GM19035 (cell line): ENCODE data around the gene SFXN2.
A peak's percentile ranks its signal among the peaks of the same experiment; 100 is the strongest.
"Not testable (repeated sequence)": the region's sequence is repeated elsewhere in the genome, so short reads cannot be mapped to it uniquely, and the experiment has no call there.

Experiments used
- ATAC-seq: cut with Tn5 transposase; IDR thresholded peaks from one replicate; pipeline ENCODE4 v1.9.1; 2021; ENCODE audit not compliant: unreplicated experiment

The SFXN2 gene

DNA sequence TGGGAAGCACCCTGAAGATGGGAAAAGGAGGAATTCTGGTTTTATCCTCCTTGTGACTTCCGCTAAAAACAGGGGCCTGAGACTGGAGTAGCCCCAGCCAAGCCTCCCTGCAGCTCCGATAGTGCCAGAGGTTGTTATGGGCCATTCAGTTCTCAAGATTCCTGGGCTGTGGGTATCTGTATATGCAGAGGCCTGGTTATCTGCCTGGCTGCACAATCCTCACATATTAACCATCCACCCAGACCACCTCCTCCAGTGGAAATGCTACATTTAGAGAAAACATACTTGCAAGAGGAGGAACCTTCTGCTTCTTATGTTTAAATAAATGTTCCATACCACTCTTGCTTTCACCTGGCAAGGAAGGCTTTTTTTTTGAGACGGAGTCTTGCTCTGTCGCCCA, 34.8 kb upstream of the SFXN2 start:
- ATAC-seq = no peak

DNA sequence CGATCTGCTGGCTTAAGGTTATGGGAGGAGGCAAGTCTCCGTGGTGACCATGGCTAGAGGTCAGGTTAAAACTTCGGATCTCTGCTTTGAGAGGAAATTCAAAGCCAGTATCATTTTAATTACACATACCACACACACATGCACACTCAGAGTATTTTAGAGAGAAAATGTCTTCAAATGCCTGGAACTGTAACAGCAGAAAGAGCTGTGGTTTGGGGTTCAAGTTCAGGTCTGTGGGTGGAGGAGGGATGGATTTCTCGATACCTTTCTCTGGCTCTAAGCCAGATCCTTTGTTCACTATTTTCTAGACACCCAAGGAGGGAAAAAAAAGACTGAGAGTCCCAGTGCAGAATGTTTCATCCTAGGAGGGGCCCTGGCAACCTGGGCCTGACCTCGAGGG, 32.7 kb upstream of the SFXN2 start:
- no peak for ATAC-seq

DNA sequence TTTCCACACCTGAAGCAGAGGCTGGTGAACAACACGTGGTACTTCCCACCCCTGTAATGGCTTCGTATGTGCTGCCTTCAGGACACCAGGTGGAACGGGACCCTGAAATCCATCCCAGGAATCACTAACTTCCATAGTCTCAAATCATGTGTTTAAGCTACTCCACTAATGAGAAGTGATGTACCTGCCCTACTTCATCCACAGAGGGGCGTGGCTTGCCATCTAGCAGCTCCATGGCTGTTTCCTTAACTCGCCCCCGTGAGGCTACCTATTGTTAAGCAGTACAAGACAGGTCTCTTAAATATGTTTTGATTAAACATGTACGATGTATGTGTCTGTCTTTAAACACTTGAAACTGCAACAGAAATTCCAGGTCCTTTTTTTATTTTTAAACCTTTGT, 32.0 kb upstream of the SFXN2 start:
- no peak for ATAC-seq

DNA sequence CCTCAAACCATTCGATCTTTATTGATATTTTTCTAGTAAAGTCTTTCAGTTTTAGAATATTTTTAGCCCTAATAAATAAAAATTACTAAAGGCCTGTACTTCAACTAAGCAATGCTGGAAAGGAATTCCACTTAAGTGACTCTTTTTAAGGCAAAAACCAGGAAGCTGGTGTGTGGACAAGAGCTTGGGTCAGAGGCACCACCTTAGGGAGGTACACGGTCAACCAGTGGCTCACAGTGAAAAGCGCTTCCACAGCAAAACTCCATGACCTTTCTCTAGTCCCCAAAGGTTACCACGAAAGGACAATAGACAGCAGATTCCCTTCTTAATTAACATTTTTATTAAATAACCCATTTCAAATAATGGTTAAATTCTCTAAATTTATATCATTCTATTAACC, 31.5 kb upstream of the SFXN2 start:
- ATAC-seq = no peak

DNA sequence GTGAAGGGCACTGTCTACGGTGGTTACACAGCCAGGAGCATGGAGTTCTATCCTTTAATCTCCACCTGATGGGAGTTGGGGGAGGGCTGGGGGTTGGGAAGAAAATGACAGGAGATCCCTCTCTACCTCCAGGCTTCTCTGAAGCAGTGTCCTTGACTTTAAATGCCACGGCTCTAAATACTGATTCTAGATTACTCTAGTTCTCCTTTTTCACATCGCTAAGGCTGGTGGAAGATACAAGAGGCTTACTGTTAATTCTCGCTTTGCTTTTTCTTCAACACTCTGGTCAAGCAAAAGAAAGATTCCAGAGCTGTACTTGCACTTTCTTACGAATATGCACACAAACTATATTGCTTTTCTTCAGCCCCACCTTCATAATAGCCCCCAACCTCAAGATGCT, 30.7 kb upstream of the SFXN2 start:
- no peak for ATAC-seq

DNA sequence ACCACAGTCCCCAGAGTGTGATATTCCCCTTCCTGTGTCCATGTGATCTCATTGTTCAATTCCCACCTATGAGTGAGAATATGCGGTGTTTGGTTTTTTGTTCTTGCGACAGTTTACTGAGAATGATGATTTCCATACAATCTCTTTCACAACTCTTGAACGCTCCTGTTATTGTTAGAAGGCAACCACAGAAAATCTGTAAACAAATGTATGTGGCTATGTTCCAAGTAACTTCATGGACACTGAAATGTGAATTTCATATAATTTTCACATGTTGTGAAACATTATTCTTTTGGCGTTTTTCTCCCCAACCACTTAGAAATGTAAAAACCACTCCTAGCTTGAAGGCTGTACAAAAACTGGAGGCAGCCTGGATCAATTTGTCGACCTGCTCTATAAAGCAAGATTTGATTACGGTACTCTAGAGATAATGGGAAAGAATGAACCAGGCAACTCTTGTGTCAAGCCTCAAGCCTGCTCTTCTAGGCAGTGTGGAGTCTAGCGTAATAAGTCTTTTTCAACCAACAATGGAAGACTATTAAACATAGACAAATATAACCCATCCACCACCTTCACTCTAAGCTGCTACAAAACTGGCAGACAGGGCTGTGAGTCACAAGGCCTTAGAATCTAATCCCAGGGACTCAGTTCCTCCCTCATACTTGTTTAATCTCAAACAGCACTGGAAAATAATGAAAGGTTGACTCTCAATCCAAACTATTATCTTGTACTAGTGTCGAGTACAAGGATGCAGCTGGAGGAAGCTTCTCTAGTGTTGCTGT, 23.0 kb upstream of the SFXN2 start:
- no peak for ATAC-seq

DNA sequence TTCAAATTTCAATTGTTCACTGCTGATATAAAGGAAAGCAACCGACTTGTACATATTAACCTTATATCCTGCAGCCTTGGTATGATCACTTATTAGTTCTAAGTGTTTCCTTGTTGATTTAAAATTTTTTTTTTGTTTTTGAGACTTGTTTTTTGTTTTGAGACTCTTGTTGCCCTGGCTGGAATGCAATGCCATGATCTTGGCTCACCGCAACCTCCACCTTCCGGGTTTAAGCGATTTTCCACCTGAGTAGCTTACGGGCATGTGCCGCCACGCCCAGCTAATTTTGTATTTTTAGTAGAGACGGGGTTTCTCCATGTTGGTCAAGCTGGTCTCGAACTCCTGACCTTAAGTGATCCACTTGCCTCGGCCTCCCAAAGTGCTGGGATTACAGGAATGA, 19.0 kb upstream of the SFXN2 start:
- ATAC-seq = not testable (repeated sequence)

DNA sequence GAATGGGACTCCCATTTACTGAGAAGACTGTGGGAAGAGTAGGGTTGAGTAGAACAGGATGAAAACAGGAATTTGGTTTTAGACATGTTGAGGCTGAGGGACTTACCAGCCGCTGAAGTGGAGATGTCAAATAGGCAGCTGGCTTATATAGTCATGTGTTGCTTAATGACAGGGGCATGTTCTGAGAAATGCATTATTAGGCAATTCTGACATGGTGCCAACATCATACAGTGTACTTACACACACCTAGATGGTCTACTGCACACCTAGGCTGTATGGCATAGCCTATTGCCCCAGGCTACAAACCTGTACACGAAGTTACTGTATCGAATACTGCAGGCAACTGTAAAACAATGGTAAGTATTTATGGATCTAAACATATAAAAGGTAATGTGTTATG, 17.7 kb upstream of the SFXN2 start:
- no peak for ATAC-seq

DNA sequence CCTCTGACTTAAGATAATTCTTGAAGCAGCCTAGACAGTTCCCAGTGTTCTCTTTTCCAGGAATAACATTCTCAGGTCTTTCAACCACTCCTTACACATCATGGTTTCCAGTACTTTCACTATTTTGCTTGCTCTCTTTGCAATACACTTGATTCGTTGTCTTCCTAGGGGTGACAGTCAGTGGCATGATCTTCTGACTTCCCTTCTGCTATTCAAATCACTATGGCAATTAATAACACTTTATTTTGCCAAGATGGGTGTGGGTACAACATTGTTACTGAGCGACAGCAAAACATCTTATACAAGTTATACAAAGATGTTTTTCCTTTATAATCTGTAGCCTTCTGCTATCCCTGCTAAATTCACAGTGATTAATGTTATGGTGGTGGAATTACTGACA, 15.5 kb upstream of the SFXN2 start:
- ATAC-seq = no peak

DNA sequence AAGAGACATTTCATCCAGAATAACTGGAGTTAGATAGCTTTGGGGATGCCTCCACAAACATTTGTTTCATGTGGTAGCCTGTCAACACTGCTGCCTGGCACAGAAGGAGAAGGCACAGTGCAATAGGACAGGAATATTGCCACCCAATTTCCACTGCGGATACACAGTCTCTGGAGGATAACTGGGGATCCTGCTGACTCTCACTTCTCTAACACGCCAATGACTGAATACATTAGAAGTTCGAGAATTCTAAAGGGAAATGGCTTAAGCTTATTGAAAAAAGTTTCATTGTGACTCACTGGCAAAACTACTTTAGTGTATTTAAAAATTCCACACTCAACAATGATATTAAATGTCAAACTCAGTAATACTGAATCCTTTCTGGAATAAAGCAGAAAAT, 13.2 kb upstream of the SFXN2 start:
- no peak for ATAC-seq

DNA sequence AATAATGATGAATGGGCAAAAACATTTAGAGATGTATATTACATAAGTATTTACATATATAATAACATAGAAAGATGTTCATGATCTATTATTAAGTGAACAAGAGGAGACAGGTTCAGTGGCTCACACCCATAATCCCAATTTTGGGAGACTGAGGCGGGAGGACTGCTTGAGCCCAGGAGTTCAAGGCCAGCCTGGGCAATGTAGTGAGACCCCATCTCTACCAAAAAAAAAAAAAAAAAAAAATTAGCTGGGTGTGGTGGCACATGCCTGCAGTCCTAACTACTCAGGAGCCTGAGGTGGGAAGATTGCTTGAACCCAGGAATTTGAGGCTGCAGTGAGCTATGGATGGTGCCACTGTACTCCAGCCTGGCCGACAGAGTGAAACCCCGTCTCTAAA, 12.6 kb upstream of the SFXN2 start:
- ATAC-seq = no peak

DNA sequence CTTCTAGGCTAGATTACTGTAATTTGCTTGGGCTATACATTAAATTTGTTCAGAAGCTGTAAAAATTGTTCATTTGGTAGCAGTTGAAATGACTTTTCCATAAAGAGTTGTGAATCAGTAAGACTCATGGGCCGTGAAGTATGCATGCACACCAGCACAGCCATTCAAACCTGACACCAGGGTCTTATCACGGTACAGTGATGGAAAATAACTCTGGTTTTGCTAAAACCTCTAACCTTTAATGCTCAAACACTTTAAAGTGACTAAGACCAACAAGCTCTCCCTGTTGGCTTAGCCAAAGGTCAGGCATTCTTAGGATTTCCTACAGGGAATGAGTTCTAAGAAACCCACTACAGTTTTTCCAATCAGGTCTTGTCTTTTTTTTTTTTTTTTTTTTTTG, 11.7 kb upstream of the SFXN2 start:
- no peak for ATAC-seq

DNA sequence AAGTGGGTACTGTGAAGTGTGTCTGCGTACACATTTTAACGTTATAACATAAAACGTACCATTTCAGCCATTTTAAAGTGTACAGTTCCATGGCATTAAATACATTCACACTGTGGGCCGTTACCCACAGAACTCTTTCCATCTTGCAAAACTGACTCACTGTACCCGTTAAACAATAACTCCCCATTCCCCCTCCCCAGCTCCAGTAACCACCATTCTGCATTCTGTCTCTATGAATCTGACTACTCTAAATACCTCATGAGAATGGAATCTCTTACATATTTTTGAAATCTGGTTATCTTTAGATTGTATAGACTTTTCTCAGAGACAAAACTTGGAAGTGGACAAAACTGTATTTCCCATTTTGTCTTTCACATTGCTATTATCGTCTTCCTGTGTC, 9.5 kb upstream of the SFXN2 start:
- no peak for ATAC-seq

DNA sequence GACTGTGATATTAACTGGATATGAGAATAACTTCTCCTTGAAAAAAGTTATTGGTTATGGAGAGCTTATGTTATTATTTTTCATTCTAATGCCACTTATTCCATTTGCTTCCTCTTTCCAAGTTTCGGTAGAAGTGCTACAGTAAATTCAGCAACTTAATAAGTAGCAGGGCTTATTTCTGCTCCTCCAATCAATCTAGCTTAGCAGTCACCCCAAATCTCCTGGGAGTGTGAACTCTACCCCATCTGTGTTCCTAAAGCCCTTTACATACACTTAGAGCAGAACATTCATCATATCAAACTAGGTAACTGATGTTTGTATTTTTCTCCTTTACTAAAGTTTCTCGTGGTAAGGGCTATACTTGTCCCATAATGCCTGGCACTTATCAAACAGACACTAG, 8.9 kb upstream of the SFXN2 start:
- ATAC-seq = no peak

DNA sequence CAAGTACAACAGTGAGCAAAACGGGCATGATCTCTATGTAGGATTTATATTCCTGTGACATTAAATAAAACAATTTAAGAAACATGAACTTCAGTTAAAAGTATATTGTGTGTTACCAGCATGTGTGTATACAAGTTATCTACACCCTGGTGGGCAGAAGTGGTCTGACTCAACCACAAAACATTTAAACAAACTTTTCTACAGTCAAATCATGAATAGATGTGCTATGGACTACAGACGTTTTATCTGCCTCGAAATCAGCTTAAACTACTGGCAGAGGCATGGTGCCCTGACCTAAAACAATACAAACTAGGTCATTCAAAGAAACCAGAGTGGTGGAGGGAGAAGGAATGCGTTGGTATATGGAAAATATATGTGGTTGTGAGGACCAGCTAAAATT, 3.8 kb upstream of the SFXN2 start:
- ATAC-seq = no peak

DNA sequence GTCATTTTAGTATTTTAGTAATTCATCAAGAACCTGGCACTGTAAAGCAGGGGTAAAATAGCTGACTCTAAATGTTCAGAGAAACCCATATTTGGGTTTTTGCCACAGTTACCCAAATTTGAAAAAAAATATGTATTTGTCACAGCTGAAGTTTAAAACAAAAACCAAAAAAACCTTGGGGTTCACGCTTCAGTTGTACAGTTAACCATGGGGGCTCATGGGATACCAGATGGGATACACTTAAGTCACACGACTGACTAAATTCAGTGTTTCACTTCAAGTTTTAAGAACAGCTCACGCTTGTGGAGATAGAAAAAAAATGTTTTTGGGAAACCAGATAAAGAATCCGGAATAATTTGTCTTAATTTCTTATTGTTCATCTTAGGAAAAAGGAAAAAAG, 2.3 kb upstream of the SFXN2 start:
- ATAC-seq = no peak

DNA sequence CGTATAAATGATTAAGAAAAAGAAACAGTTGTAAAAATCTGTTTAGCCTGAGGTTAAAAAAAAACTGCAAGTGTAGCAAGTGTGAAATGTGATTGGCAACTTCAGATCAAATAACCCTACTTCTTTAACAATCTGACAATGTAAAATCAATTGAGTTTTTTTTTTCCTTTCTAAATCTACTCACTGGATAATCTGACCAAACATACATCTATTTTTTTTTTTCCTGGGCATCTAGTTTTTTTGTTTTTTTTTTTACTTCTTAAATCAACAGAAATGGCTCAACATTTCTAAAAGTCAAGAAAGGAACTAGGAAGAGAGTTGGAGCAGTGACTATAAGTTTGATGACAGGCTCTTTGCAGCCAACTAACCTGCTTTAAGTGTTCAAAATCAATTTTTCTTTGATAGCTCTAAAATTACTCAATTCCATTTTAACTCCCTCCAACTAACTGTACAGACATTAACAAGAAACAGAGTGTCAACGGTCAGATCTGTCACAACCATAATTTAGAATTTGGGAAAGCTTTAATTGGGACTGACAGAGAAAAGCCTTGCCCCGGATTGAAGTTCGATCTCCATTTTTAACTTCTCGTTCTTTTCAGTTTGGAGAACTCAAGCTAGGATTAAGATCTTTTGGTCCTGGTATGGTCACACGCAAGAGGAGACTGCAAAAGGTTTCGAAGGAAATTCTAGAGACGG, 1.4 kb upstream of the SFXN2 start:
- no peak for ATAC-seq

DNA sequence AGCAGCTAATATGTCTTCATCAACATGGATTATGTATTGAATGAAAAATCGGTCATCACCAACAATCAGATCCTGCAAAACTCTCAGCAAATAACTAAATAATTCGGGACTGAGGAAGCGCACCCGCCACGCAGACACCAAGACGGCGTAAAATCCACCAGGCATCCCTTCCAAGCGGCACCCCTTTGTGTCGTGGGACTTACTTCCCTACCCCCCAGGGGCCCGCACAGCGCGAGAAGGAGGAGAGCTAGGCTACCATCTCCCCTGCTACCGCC, 960 bp upstream of the SFXN2 start:
- ATAC-seq = peak; percentile 36

DNA sequence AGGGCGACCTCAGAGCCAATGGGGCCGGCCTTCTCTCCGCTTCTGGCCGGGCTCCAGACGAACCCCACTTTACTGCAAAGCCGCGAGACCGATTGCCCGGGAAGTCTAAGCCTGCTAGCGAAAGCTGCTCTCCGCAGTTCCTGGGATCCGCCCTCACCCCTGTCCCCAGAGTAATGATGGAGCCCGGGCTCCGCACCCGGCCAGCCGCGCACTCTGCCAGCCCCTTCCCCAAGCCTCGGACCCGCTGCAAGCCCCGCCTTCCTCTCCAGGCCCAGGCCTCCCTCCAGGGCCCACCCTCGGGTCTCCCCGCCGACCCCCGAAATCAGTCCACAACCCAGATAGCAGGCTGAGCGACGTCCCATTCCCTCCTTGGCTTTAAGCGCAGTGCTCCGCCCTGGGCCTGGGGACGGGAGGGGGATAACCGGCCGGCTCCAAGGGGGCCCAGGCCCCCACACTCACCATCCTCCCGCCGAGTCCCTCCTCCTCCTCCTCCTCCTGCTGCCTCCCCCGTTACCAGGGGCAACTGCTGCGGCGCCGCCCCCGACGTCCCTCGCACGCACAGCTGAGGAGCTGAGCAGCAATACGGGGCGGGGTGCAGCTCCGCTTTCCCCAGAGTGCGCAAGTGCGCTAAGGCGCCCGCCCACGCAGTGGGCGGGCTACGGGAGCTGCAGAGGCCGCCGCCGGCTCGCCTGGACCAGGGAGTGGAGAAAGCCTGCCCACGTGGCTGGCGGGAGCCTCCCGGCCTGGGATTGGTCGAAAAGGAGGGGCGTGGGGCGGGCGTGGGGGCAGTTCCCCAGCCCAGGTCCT, 419 bp upstream of the SFXN2 start, which contains the start of gene ARL3:
Gene ARL3, minus strand, starts transcription at position 584 of the 807 bp plus-strand sequence. Its CDS starts 122 bp downstream, at position 462.
- peak; percentile 74 for ATAC-seq

DNA sequence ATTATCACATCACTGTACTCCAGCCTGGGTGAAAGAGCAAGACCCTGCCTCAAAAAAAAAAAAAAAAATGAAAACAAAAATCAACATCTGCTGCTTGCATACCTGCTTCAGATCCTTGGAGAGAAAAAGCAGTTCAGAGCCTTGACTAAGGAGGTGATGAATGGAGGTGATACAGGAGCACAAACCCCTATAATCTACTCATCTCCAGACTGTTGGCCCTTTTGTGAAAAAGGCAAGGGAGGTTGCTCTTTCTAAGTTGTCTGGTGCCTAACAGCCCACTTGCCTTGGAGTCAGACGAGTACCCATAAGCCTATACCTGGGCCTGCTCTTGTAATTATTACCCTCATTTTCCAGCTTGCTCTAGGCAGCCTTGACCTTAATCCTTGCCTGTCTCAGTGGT, 1.4 kb downstream of the SFXN2 start:
- ATAC-seq = no peak

DNA sequence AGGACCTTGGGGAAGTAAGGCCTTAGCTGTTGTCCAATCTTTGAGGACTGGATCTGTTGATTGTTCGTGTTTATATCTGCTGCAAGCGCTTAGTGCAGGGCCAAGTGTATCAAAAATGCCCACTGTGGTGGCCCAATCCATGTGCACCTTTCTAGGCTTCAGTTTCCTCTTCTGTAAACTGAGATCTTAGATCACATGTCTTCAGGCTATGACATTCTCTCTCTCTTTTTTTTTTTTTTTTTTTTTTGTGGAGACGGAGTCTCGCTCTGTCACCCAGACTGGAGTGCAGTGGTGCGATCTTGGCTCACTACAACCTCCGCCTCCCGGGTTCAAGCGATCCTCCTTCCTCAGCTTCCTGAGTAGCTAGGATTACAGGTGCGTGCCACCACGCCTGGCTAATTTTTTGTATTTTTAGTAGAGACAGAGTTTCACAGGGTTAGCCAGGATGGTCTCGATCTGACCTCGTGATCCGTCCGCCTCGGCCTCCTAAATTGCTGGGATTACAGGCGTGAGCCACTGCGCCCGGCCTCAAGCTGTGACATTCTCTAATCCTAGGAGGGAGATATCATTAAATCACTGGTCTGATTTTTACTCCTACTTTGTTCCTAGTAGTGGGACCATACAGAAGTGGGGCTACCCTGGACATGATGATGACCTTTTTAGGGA, 2.6 kb downstream of the SFXN2 start:
- ATAC-seq = not testable (repeated sequence)

DNA sequence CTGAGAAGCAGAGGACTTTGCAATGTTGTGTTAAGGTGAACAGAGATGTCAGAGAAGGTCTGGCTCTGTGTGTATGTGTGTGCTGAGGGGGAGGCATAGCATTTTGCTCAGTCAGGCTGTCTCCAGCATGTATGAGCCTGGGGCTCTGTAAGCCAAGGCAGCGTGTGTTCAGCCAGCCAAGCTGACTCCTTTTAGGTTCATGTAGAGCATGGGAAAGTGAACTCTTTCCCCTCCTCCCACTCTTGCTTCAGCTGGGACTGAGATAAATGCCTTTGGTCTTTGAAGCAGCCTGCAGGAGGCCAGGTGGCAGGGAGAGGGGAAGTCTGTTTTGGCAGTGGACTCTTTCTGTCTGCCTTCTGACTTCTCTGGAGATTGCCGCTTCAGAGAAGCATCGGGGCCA, 3.8 kb downstream of the SFXN2 start:
- ATAC-seq = no peak
